Natural killer cell treated with Interleukin-12 subunit alpha and Interleukin-12 subunit beta and Interleukin-15 and Interleukin-18, amount 100 ng/mL, for 72 hours (primary cell): ENCODE measurements around the gene ACTG1. TPM values are rescaled to one million over a fixed set of nuclear protein-coding genes. Genes with fewer than 3 reads are reported as not detected.
"Not testable (repeated sequence)": the region's sequence is repeated elsewhere in the genome, so short reads cannot be mapped to it uniquely, and the experiment has no call there.

Experiments used
- ATAC-seq, 2 donors: fragments of 150-1000 bp; cut with Tn5 transposase in 1 of 2; sonication (Bioruptor Pico), chemical (Tn5 transposase) in 1 of 2; 2 replicates each; pipeline ENCODE4 v1.10.0; 2021
- DNase-seq: peaks from one replicate; pipeline ENCODE4 v3.0.0; 2022; ENCODE audit warnings: low spot score
- H3K27ac Mint-ChIP-seq, 2 donors: 1 replicate in 1 of 2; 2 replicates in 1 of 2; pipeline ENCODE4 v1.8.0; 2022; ENCODE audit warnings: mixed read lengths in 2 of 2, mild to moderate bottlenecking in 1 of 2, moderate library complexity in 1 of 2
- H3K27me3 Mint-ChIP-seq, 2 donors: 1 replicate in 1 of 2; 2 replicates in 1 of 2; pipeline ENCODE4 v1.8.0; 2022; ENCODE audit warnings: mixed read lengths in 2 of 2
- H3K36me3 Mint-ChIP-seq: one replicate; pipeline ENCODE4 v1.8.0; 2022; ENCODE audit warnings: mixed read lengths
- H3K4me1 Mint-ChIP-seq, 2 donors: 1 replicate in 1 of 2; 2 replicates in 1 of 2; pipeline ENCODE4 v1.8.0; 2022; ENCODE audit warnings: low read depth in 2 of 2, mixed read lengths in 2 of 2, mild to moderate bottlenecking in 1 of 2
- H3K4me3 Mint-ChIP-seq: one replicate; pipeline ENCODE4 v1.8.0; 2022; ENCODE audit warnings: mixed read lengths
- H3K9me3 Mint-ChIP-seq: 2 replicates; pipeline ENCODE4 v1.8.0; 2022; ENCODE audit warnings: mixed read lengths
- total RNA-seq, 2 donors: library from RNA; stranded (reverse); gene quantifications; one replicate each; pipeline ENCODE4 v1.2.3, GENCODE V29; 2022

ACTG1 gene
- total RNA-seq, 2 donors from 2014 or later = 4,962 to 5,145 TPM

DNA sequence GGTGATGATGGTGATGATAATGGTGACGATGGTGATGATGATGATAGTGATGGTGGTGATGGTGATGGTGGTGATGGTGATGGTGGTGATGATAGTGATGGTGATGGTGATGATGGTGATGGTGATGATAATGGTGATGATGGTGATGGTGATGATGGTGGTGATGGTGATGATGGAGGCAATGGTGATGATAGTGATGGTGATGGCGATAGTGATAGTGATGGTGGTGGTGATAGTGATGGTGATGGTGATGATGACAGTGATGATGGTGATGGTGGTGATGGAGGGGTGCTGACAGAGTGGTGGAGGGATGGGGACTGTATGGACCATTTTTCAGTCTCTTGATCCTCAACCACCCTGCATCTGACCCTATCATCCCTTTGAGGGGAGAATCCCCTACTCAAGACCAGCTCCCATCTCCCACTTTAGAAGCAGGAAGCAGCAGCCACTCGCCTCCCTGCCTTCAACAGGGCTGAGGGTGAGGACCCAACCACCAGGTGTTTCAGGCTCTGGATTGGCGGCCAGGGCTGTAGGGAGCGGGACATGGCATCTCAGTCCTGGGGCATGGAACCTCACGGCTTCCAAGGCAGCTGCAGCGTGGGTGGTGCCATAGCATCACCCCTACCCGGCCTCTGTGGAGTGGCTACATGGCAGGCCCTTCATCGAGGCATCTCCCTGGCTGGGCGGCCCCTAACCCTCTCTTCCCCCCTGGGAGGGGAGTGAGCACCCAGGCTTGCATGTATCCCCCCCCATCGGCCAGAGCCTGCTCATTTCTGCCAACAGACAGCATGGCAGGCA is 20.1 kb upstream of the ACTG1 start:
- DNase-seq = no peak
- Mint-ChIP-seq H3K27ac (peak overlapping the region in 1 of 2 donors; percentile 33), H3K27me3 (no peaks in the 10 kb centered on the region), H3K4me3 (no peak overlapping the region), H3K36me3 (no peaks in the 10 kb centered on the region), H3K4me1 (peaks cover 5 to 6% of the 10 kb centered on the region in 2 donors), H3K9me3 (no peaks in the 10 kb centered on the region)
- ATAC-seq = no peak

DNA sequence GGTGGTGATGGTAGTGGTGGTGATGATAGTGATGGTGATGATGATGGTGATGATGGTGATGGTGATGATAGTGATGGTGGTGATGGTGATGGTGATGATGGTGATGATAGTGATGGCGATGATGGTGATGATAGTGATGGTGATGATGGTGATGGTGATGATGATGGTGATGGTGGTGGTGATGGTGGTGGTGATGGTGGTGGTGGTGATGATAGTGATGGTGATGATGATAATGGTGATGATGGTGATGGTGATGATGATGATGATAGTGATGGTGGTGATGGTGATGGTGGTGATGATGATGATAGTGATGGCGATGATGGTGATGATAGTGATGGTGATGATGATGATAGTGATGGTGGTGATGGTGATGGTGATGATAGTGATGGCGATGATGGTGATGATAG is 19.4 kb upstream of the ACTG1 start:
- not testable (repeated sequence) for H3K4me1 Mint-ChIP-seq, H3K4me3 Mint-ChIP-seq, H3K27ac Mint-ChIP-seq, DNase-seq, H3K9me3 Mint-ChIP-seq, ATAC-seq, H3K36me3 Mint-ChIP-seq, H3K27me3 Mint-ChIP-seq

GRCh38 chr17:81531013-81531412 is 18.4 kb upstream of the ACTG1 start:
- H3K4me3 Mint-ChIP-seq, H3K27me3 Mint-ChIP-seq, H3K36me3 Mint-ChIP-seq, H3K4me1 Mint-ChIP-seq, H3K27ac Mint-ChIP-seq, ATAC-seq, H3K9me3 Mint-ChIP-seq, DNase-seq: not testable (repeated sequence)

- peaks cover 5 to 6% of the 10 kb centered on the region in 2 donors for H3K4me1 Mint-ChIP-seq
- DNase-seq (no peak), ATAC-seq (no peak)
- H3K27me3 Mint-ChIP-seq = no peaks in the 10 kb centered on the region
- no peak overlapping the region for H3K4me3 Mint-ChIP-seq
- H3K9me3 Mint-ChIP-seq = no peaks in the 10 kb centered on the region
- H3K36me3 Mint-ChIP-seq = no peaks in the 10 kb centered on the region
- H3K27ac Mint-ChIP-seq = no peak overlapping the region
Measured at GRCh38 chr17:81529437-81529803, 16.8 kb upstream of the ACTG1 start.

- Mint-ChIP-seq H3K27ac (no peak overlapping the region), H3K4me3 (no peak overlapping the region), H3K36me3 (no peaks in the 10 kb centered on the region), H3K27me3 (no peaks in the 10 kb centered on the region), H3K4me1 (peaks cover 5 to 6% of the 10 kb centered on the region in 2 donors), H3K9me3 (no peaks in the 10 kb centered on the region)
- ATAC-seq (no peak), DNase-seq (no peak)
Measured at GRCh38 chr17:81528651-81529436, 16.2 kb upstream of the ACTG1 start.

GRCh38 chr17:81528384-81528650 is 15.7 kb upstream of the ACTG1 start:
- Mint-ChIP-seq H3K4me1 (peaks cover 1 to 2% of the 10 kb centered on the region in 2 donors), H3K9me3 (no peaks in the 10 kb centered on the region), H3K27me3 (no peaks in the 10 kb centered on the region), H3K36me3 (no peaks in the 10 kb centered on the region), H3K4me3 (no peak overlapping the region), H3K27ac (no peak overlapping the region)
- DNase-seq (no peak), ATAC-seq (no peak)

- ATAC-seq = no peak
- Mint-ChIP-seq H3K4me1 (no peaks in the 10 kb centered on the region), H3K36me3 (no peaks in the 10 kb centered on the region), H3K27ac (no peak within 1 kb of the TSS), H3K27me3 (no peaks in the 10 kb centered on the region), H3K9me3 (no peaks in the 10 kb centered on the region), H3K4me3 (no peak within 1 kb of the TSS)
- DNase-seq = no peak
Measured at GRCh38 chr17:81527591-81528383, 15.2 kb upstream of the ACTG1 start, which contains the start of gene FSCN2. Gene FSCN2 (plus strand): TSS chr17:81528377. CDS start chr17:81528532, 155 bp downstream.

GRCh38 chr17:81526662-81527571 is 14.3 kb upstream of the ACTG1 start:
- DNase-seq (no peak), ATAC-seq (no peak)
- Mint-ChIP-seq H3K9me3 (no peaks in the 10 kb centered on the region), H3K4me1 (no peaks in the 10 kb centered on the region), H3K36me3 (no peaks in the 10 kb centered on the region), H3K27me3 (no peaks in the 10 kb centered on the region), H3K4me3 (no peak overlapping the region), H3K27ac (no peak overlapping the region)

DNA sequence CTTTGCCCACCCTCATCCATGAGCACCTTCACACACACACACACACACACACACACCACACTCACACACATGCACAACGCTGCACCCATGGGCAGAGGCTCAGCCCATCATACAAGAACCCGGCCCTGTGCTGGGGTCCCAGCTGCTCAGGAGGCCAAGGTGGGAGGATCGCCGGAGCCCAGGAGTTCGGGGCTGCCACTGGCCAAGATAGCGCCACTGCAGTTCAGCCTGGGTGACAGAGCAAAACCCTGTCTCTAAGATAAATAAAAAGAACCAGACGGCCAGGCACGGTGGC is 12.2 kb upstream of the ACTG1 start:
- ATAC-seq = no peak

DNA sequence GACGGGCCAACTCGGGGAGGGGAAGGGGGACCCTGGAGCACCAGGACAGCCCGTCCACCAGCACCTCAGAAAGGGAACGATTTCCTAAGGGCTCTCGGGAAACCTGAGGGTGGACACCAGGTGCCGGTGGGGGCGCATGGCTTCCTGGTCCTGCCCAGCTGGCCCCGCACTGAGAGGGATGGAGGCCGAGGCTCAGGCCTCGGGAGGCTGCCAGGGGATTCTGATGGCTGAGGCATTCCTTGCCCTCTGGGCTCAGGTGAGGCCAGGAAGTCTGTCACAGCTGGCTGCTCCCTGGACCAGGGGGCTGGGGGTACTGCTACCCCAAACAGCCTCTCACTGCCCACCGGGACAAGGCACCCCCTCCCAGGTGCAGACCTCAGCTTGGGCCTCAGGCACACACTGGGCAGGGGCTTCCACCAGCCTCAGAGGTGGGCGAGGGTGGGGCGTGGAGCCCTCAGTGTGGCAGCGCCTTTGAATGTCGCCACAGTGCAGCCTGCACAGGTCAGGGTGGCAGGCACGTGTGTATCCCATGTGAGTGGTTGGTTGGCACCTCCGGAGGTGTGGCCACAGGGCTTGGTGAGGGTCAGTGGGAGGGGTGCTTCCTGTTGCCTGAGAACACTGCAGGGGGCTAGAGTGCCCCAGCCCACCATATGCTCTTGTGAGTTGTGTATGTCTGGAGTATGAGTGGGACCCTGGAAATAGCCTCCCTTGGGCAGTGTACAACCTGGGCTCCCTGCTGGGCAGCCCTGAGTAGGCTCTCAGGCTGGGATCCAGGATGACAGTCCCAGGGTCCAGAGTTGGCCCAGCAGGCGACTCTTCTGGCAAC is 11.7 kb upstream of the ACTG1 start:
- DNase-seq (no peak), ATAC-seq (peak in 1 of 2 donors; percentile 40)
- peaks cover 0 to 5% of the 10 kb centered on the region in 2 donors for H3K4me1 Mint-ChIP-seq
- H3K9me3 Mint-ChIP-seq = no peaks in the 10 kb centered on the region
- no peaks in the 10 kb centered on the region for H3K36me3 Mint-ChIP-seq
- peaks cover 0 to 2% of the 10 kb centered on the region in 2 donors for H3K27me3 Mint-ChIP-seq
- H3K4me3 Mint-ChIP-seq = no peak overlapping the region
- H3K27ac Mint-ChIP-seq = no peak overlapping the region

More for the DNA sequence above, 12.2 kb upstream of the ACTG1 start:
- Mint-ChIP-seq H3K9me3 (no peaks in the 10 kb centered on the region), H3K4me3 (no peak overlapping the region), H3K27me3 (peaks cover 0 to 2% of the 10 kb centered on the region in 2 donors), H3K27ac (no peak overlapping the region), H3K36me3 (no peaks in the 10 kb centered on the region), H3K4me1 (peaks cover 0 to 5% of the 10 kb centered on the region in 2 donors)
- no peak for DNase-seq

GRCh38 chr17:81523402-81524038 is 10.9 kb upstream of the ACTG1 start:
- no peak for ATAC-seq
- Mint-ChIP-seq H3K9me3 (no peaks in the 10 kb centered on the region), H3K36me3 (no peaks in the 10 kb centered on the region), H3K4me1 (peaks cover 0 to 5% of the 10 kb centered on the region in 2 donors), H3K27ac (no peak overlapping the region), H3K4me3 (no peak overlapping the region), H3K27me3 (peaks cover 0 to 2% of the 10 kb centered on the region in 2 donors)
- DNase-seq = no peak
